HG03575 (cell line): Measurements from ENCODE around the gene EHD4.

Experiments
- ATAC-seq: cut with Tn5 transposase; IDR thresholded peaks from one replicate; pipeline ENCODE4 v1.9.1; 2021; ENCODE audit not compliant: unreplicated experiment, insufficient number of reproducible peaks, low FRiP score; ENCODE audit errors: extremely low read depth

The EHD4 gene

GRCh38 chr15:41972253-41973242 lies at the start of gene EHD4:
Gene EHD4 (minus strand): TSS chr15:41972557. CDS start chr15:41972494, 63 bp downstream.
- ATAC-seq, result peak; percentile 56

GRCh38 chr15:42021593-42021992 lies 49.2 kb upstream of the EHD4 start:
- ATAC-seq, result no peak

- no peak for ATAC-seq
Measured at GRCh38 chr15:42020713-42021273, 48.4 kb upstream of the EHD4 start, which contains the start of gene PLA2G4E. Gene PLA2G4E (minus strand): TSS chr15:42021042. CDS start chr15:42021030, 12 bp downstream.

GRCh38 chr15:42018306-42019224 lies 46.2 kb upstream of the EHD4 start:
- no peak for ATAC-seq

- no peak for ATAC-seq
Measured at GRCh38 chr15:42016971-42017370, 44.6 kb upstream of the EHD4 start.

GRCh38 chr15:42014406-42014805 lies 42.0 kb upstream of the EHD4 start:
- no peak for ATAC-seq

- ATAC-seq, result no peak
Measured at GRCh38 chr15:42012928-42013482, 40.6 kb upstream of the EHD4 start.

- ATAC-seq, result no peak
Measured at GRCh38 chr15:42012241-42012640, 39.9 kb upstream of the EHD4 start.

- no peak for ATAC-seq
Measured at GRCh38 chr15:42011074-42011473, 38.7 kb upstream of the EHD4 start.

- ATAC-seq, result no peak
Measured at GRCh38 chr15:42010434-42010833, 38.1 kb upstream of the EHD4 start.

- ATAC-seq, result no peak
Measured at GRCh38 chr15:42009474-42009873, 37.1 kb upstream of the EHD4 start.

- ATAC-seq, result no peak
Measured at GRCh38 chr15:42009022-42009421, 36.7 kb upstream of the EHD4 start.

- ATAC-seq, result no peak
Measured at GRCh38 chr15:42007386-42007785, 35.0 kb upstream of the EHD4 start.

- ATAC-seq, result no peak
Measured at GRCh38 chr15:42002333-42002732, 30.0 kb upstream of the EHD4 start.

- no peak for ATAC-seq
Measured at GRCh38 chr15:42001236-42001635, 28.9 kb upstream of the EHD4 start.

- ATAC-seq, result no peak
Measured at GRCh38 chr15:41999290-42000285, 27.2 kb upstream of the EHD4 start.

- ATAC-seq, result no peak
Measured at GRCh38 chr15:41997845-41998244, 25.5 kb upstream of the EHD4 start.
